GM18505 (cell line): ENCODE data around the gene TMEM236.

ENCODE experiments used
- ATAC-seq: cut with Tn5 transposase; IDR thresholded peaks from one replicate; pipeline ENCODE4 v1.9.1; 2021; ENCODE audit not compliant: unreplicated experiment
- POLR2A ChIP-seq: IDR thresholded peaks from 4 replicates; pipeline ENCODE4 v1.6.1; 2011; ENCODE audit warnings: borderline replicate concordance; ENCODE audit not compliant: insufficient read depth, insufficient read length; ENCODE audit errors: extremely low read depth

Gene TMEM236

GRCh38 chr10:17787087-17787961 is 35.3 kb downstream of the TMEM236 start:
- ATAC-seq = no peak
- TF ChIP-seq POLR2A = no peak

GRCh38 chr10:17788646-17789045 is 36.6 kb downstream of the TMEM236 start:
- ATAC-seq = no peak
- TF ChIP-seq POLR2A = no peak

- ATAC-seq = no peak
- TF ChIP-seq POLR2A = no peak
Observed at GRCh38 chr10:17789396-17789795, 37.4 kb downstream of the TMEM236 start.

GRCh38 chr10:17790651-17791050 is 38.6 kb downstream of the TMEM236 start:
- no peak for TF ChIP-seq POLR2A
- ATAC-seq = no peak

GRCh38 chr10:17792991-17793390 is 41.0 kb downstream of the TMEM236 start:
- no peak for TF ChIP-seq POLR2A
- ATAC-seq = no peak

- no peak for ATAC-seq
- TF ChIP-seq POLR2A = no peak
Observed at GRCh38 chr10:17793823-17794644, 42.0 kb downstream of the TMEM236 start.

GRCh38 chr10:17795083-17795482 is 43.1 kb downstream of the TMEM236 start:
- no peak for TF ChIP-seq POLR2A
- ATAC-seq = no peak

GRCh38 chr10:17795813-17796594 is 44.0 kb downstream of the TMEM236 start:
- no peak for ATAC-seq

GRCh38 chr10:17801507-17801906 is 49.5 kb downstream of the TMEM236 start:
- no peak for ATAC-seq
- TF ChIP-seq POLR2A = no peak

More at GRCh38 chr10:17795813-17796594, 44.0 kb downstream of the TMEM236 start:
- no peak for TF ChIP-seq POLR2A

GRCh38 chr10:17802350-17802749 is 50.3 kb downstream of the TMEM236 start:
- no peak for ATAC-seq
- no peak for TF ChIP-seq POLR2A

GRCh38 chr10:17802976-17803375 is 51.0 kb downstream of the TMEM236 start:
- no peak for ATAC-seq
- no peak for TF ChIP-seq POLR2A

- TF ChIP-seq POLR2A = no peak
- no peak for ATAC-seq
Observed at GRCh38 chr10:17805330-17805729, 53.3 kb downstream of the TMEM236 start.
